Measurements from ENCODE around the gene MTHFD2L. TPM values are rescaled to one million over a fixed set of nuclear protein-coding genes. Genes with fewer than 3 reads are reported as not detected.

The MTHFD2L gene
- total RNA-seq, 1 experiment from 2014 or later = 11.6 TPM

- Histone ChIP-seq H3K79me1 (ENCODE audit: insufficient read depth, low read depth, low read length, poor library complexity, severe bottlenecking) (no peaks in the 10 kb centered on the region), H3K9ac (ENCODE audit: extremely low read depth, insufficient read length, low read length) (no peak overlapping the region), H2BK20ac (ENCODE audit: low read depth, low read length, poor library complexity, severe bottlenecking) (no peak overlapping the region), H2AFZ (ENCODE audit: low read length) (no peak overlapping the region), H2BK5ac (ENCODE audit: insufficient read length, low read length) (no peak overlapping the region), H2BK15ac (ENCODE audit: low read depth, low read length) (no peak overlapping the region), H2BK12ac (ENCODE audit: insufficient read length, low read depth, low read length) (no peak overlapping the region), H4K91ac (ENCODE audit: insufficient read length, low read depth, low read length) (no peak overlapping the region), H3K4me2 (ENCODE audit: insufficient read depth, insufficient read length, low read length) (no peak overlapping the region), H3K27ac (ENCODE audit: insufficient read length, low read depth, low read length) (no peak overlapping the region), H3T11ph (ENCODE audit: low read length) (no peak overlapping the region), H3K18ac (ENCODE audit: insufficient read length, low read depth, low read length) (peak overlapping the region; percentile 44), H3K9me3 (ENCODE audit: control insufficient read depth, low read depth, low read length) (no peaks in the 10 kb centered on the region), H2AK5ac (ENCODE audit: insufficient read length, low read length) (no peak overlapping the region), H4K20me1 (ENCODE audit: control insufficient read depth, insufficient read depth, insufficient read length) (no peaks in the 10 kb centered on the region), H3K4me1 (ENCODE audit: insufficient read depth, low read length) (no peaks in the 10 kb centered on the region), H3K79me2 (ENCODE audit: insufficient read depth, low read length) (no peaks in the 10 kb centered on the region), H4K5ac (ENCODE audit: insufficient read length, low read depth, low read length) (no peak overlapping the region), H3K4ac (ENCODE audit: low read depth, low read length) (no peak overlapping the region), H3K23me2 (ENCODE audit: insufficient read length, low read depth, low read length, poor library complexity, severe bottlenecking) (no peaks in the 10 kb centered on the region), H3K23ac (ENCODE audit: insufficient read length, low read depth, low read length) (no peak overlapping the region), H3K27me3 (ENCODE audit: insufficient read depth, low read length) (no peaks in the 10 kb centered on the region), H2BK120ac (ENCODE audit: low read depth, low read length, poor library complexity, severe bottlenecking) (no peak overlapping the region), H3K56ac (ENCODE audit: insufficient read length, low read depth, low read length) (no peak overlapping the region), H3K14ac (ENCODE audit: insufficient read depth, low read length) (no peak overlapping the region), H4K8ac (replicated peaks; ENCODE audit: insufficient read length, low read depth, low read length) (no peak overlapping the region)
- Mint-ChIP-seq H3K4me1 (peaks cover 17 to 31% of the 10 kb centered on the region in 2 experiments), H3K4me3 (no peak overlapping the region), H3K27me3 (ENCODE audit: low read depth) (no peaks in the 10 kb centered on the region), H3K36me3 (ENCODE audit: insufficient read depth in 1 of 3, low read depth in 3 of 3) (no peaks in the 10 kb centered on the region), H3K27ac (peak overlapping the region in 1 of 3 experiments; percentile 70; a peak in 1 of 7 replicates), H3K9me3 (no peaks in the 10 kb centered on the region)
- peak; percentile 62 for DNase-seq
- no peak for TF ChIP-seq CTCF (conservative IDR thresholded peaks at IDR 0.05)
- WGBS (ENCODE audit: extremely low coverage, insufficient read length, low lambda C conversion rate) = no CpG with 5 or more reads among the region's 3 CpGs
Observed at GRCh38 chr4:74109116-74109869, 48.6 kb upstream of the MTHFD2L start.

Data from H9 (cell line).